Endodermal cell (in vitro differentiated cells): Measurements from ENCODE around the gene CCNI2. TPM values are rescaled to one million over a fixed set of nuclear protein-coding genes. Genes with fewer than 3 reads are reported as not detected.

Source experiments
- DNase-seq: peaks from one replicate; pipeline ENCODE4 v3.0.0-alpha.2; 2017
- H3K27ac ChIP-seq: 2 replicates; pipeline ENCODE4 v1.5.1; 2013; ENCODE audit warnings: mild to moderate bottlenecking, low read depth, low read length, moderate library complexity
- H3K27me3 ChIP-seq: 2 replicates; pipeline ENCODE4 v1.6.1; 2013; ENCODE audit warnings: mild to moderate bottlenecking, low read length, moderate library complexity; ENCODE audit not compliant: insufficient read depth, control insufficient read depth, poor library complexity, severe bottlenecking
- H3K36me3 ChIP-seq: 2 replicates; pipeline ENCODE4 v1.7.0; 2013; ENCODE audit warnings: mild to moderate bottlenecking, low read length, moderate library complexity; ENCODE audit not compliant: control insufficient read depth, insufficient read depth
- H3K4me1 ChIP-seq: one replicate; pipeline ENCODE4 v1.7.0; 2013; ENCODE audit warnings: low read length; ENCODE audit not compliant: control insufficient read depth, insufficient read depth
- H3K4me3 ChIP-seq: 2 replicates; pipeline ENCODE4 v1.5.1; 2013; ENCODE audit warnings: mild to moderate bottlenecking, low read length, moderate library complexity
- H3K9ac ChIP-seq: 2 replicates; pipeline ENCODE4 v1.6.1; 2013; ENCODE audit warnings: mild to moderate bottlenecking, low read length, moderate library complexity; ENCODE audit not compliant: poor library complexity, severe bottlenecking; ENCODE audit errors: extremely low read depth
- H3K9me3 ChIP-seq: 2 replicates; pipeline ENCODE4 v1.6.1; 2013; ENCODE audit warnings: mild to moderate bottlenecking, low read length, moderate library complexity; ENCODE audit not compliant: control insufficient read depth
- H3K27ac Mint-ChIP-seq: 2 replicates; pipeline ENCODE4 v1.8.0; 2020; ENCODE audit warnings: mixed read lengths
- H3K27me3 Mint-ChIP-seq: 2 replicates; pipeline ENCODE4 v1.8.0; 2021; ENCODE audit warnings: mild to moderate bottlenecking, mixed read lengths; ENCODE audit not compliant: insufficient read depth
- H3K36me3 Mint-ChIP-seq: 2 replicates; pipeline ENCODE4 v1.8.0; 2020; ENCODE audit warnings: low read depth, mixed read lengths
- H3K4me1 Mint-ChIP-seq: 2 replicates; pipeline ENCODE4 v1.8.0; 2020; ENCODE audit warnings: mixed read lengths
- H3K4me3 Mint-ChIP-seq: 2 replicates; pipeline ENCODE4 v1.8.0; 2020; ENCODE audit warnings: mild to moderate bottlenecking, moderate library complexity, mixed read lengths
- H3K9me3 Mint-ChIP-seq: 2 replicates; pipeline ENCODE4 v1.8.0; 2020; ENCODE audit warnings: mild to moderate bottlenecking, mixed read lengths
- WGBS, 2 experiments: methylation state at CpG; one replicate each; pipeline versions ENCODE4 v1.1.5 to v1.1.7; 2013; ENCODE audit warnings: missing lambda C conversion rate in 2 of 2, mixed read lengths in 1 of 2; ENCODE audit not compliant: insufficient coverage in 1 of 2, insufficient read length in 1 of 2; 5-methylcytosine and 5-hydroxymethylcytosine counted together
- total RNA-seq, 2 donors: library from RNA; stranded (reverse); fragmentation: NEBNext Ultra II Directional in 1 of 2; extraction: Animal tissue kit (Norgen Biotek cat#: 25700) in 1 of 2; gene quantifications; 2 replicates in 1 of 2; 3 replicates in 1 of 2; pipeline ENCODE4 v1.2.1, GENCODE V29; 2021
- TF ChIP-seq, protein P1 (sequence below): fragments of 200-600 bp; sonication (generic); conservative IDR thresholded peaks from 2 replicates; pipeline ENCODE4 v1.5.0; 2021; ENCODE audit warnings: antibody characterized with exemption, mild to moderate bottlenecking

CCNI2 gene
- total RNA-seq, 2 donors from 2014 or later = 1.2 to 1.3 TPM

DNA sequence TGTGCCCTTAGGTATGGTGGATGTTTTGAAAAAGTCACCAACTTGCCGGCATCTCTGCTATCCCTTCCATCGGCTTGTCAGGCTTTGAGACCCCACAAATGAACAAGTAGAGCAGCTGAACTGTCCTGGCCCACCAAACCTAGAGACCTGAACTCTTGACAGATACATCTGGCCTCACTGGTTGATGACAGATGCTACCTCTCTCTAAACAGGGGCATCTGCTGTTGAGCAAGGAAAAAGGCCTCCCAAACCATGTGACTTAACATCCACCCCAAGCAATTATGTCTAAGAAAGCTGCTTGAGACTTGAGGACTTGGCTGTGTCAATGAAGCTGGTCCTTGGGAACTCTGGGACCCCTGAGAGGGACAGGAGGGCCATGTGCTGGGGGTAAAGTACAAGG is 2.3 kb downstream of the CCNI2 start:
- H3K9ac ChIP-seq = no peak overlapping the region
- H3K27me3 ChIP-seq = peaks cover 77% of the 10 kb centered on the region
- no peak overlapping the region for H3K27ac ChIP-seq
- H3K4me1 ChIP-seq = no peaks in the 10 kb centered on the region
- no peaks in the 10 kb centered on the region for H3K9me3 ChIP-seq
- Mint-ChIP-seq H3K36me3 (no peaks in the 10 kb centered on the region), H3K27me3 (peaks cover 70% of the 10 kb centered on the region), H3K27ac (no peak overlapping the region), H3K9me3 (no peaks in the 10 kb centered on the region), H3K4me1 (peaks cover 4% of the 10 kb centered on the region), H3K4me3 (no peak overlapping the region)
- WGBS, 2 experiments = 85 to 93% methylated on average over 2 of the region's 2 CpGs
- TF ChIP-seq, protein P1, sequence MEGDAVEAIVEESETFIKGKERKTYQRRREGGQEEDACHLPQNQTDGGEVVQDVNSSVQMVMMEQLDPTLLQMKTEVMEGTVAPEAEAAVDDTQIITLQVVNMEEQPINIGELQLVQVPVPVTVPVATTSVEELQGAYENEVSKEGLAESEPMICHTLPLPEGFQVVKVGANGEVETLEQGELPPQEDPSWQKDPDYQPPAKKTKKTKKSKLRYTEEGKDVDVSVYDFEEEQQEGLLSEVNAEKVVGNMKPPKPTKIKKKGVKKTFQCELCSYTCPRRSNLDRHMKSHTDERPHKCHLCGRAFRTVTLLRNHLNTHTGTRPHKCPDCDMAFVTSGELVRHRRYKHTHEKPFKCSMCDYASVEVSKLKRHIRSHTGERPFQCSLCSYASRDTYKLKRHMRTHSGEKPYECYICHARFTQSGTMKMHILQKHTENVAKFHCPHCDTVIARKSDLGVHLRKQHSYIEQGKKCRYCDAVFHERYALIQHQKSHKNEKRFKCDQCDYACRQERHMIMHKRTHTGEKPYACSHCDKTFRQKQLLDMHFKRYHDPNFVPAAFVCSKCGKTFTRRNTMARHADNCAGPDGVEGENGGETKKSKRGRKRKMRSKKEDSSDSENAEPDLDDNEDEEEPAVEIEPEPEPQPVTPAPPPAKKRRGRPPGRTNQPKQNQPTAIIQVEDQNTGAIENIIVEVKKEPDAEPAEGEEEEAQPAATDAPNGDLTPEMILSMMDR = no peak
- H3K4me3 ChIP-seq = no peak overlapping the region
- DNase-seq = no peak
- H3K36me3 ChIP-seq = no peaks in the 10 kb centered on the region

- Mint-ChIP-seq H3K27ac (no peak overlapping the region), H3K36me3 (no peaks in the 10 kb centered on the region), H3K27me3 (peaks cover 61% of the 10 kb centered on the region), H3K9me3 (no peaks in the 10 kb centered on the region), H3K4me3 (no peak overlapping the region), H3K4me1 (peaks cover 11% of the 10 kb centered on the region)
- Histone ChIP-seq H3K27me3 (peaks cover 66% of the 10 kb centered on the region), H3K4me1 (no peaks in the 10 kb centered on the region), H3K9ac (no peak overlapping the region), H3K36me3 (no peaks in the 10 kb centered on the region), H3K4me3 (no peak overlapping the region), H3K27ac (no peak overlapping the region), H3K9me3 (no peaks in the 10 kb centered on the region)
- TF ChIP-seq, protein P1 = no peak
- DNase-seq = no peak
- WGBS, 2 experiments = 88 to 90% methylated on average over 6 to 10 of the region's 10 CpGs
Measured at GRCh38 chr5:132750471-132751230, 3.4 kb downstream of the CCNI2 start.

DNA sequence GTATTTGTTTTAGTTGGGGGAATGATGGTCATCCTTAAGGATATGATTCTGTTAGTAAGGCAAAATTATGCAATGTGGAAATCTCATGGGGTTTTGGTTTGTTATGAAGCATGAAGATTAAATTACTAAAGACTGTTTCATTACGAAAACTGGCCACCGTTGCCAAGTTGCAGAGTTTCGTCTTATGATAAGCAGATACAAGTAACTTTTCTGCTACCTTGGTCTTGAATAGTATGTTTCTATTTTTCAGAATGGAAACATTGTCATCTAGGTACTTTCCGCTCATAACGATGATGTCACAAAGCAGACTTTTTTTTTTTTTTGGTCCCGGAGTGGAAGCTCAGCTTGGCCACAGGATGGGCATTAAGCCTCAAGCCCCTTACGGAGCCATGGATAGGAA is 4.2 kb downstream of the CCNI2 start:
- Histone ChIP-seq H3K9ac (no peak overlapping the region), H3K27ac (no peak overlapping the region), H3K4me3 (no peak overlapping the region), H3K9me3 (no peaks in the 10 kb centered on the region), H3K4me1 (no peaks in the 10 kb centered on the region), H3K27me3 (peaks cover 59% of the 10 kb centered on the region), H3K36me3 (no peaks in the 10 kb centered on the region)
- no peak for DNase-seq
- H3K27ac Mint-ChIP-seq = no peak overlapping the region
- no peak overlapping the region for H3K4me3 Mint-ChIP-seq
- H3K27me3 Mint-ChIP-seq = peaks cover 54% of the 10 kb centered on the region
- TF ChIP-seq, protein P1 = no peak
- no peaks in the 10 kb centered on the region for H3K9me3 Mint-ChIP-seq
- no peaks in the 10 kb centered on the region for H3K36me3 Mint-ChIP-seq
- H3K4me1 Mint-ChIP-seq = peaks cover 11% of the 10 kb centered on the region
- 94 to 98% methylated on average over 7 of the region's 7 CpGs for WGBS, 2 experiments
